Measurements from ENCODE around the gene RYR2. TPM values are rescaled to one million over a fixed set of nuclear protein-coding genes. Genes with fewer than 3 reads are reported as not detected.
A peak's percentile ranks its signal among the peaks of the same experiment; 100 is the strongest.

RYR2 gene
- total RNA-seq, 2 donors from 2014 or later, result 14.2 to 17.1 TPM

GRCh38 chr1:237074371-237075117 is 32.6 kb downstream of the RYR2 start:
- ATAC-seq (no peak), DNase-seq (no peak)
- intact Hi-C loops (cut with DNase I), result no loop called here
- Histone ChIP-seq H3K4me3 (no peak overlapping the region), H3K36me3 (replicated peaks in 1 of 2; ENCODE audit: insufficient read depth in 1 of 2, low read depth in 2 of 2) (no peaks in the 10 kb centered on the region), H3K27ac (no peak overlapping the region), H3K27me3 (no peaks in the 10 kb centered on the region), H3K9me3 (no peaks in the 10 kb centered on the region), H3K4me1 (no peaks in the 10 kb centered on the region)
- 70 to 81% methylated on average over 11 of the region's 11 CpGs for WGBS, 2 donors
- no peak for TF ChIP-seq POLR2A (IDR thresholded peaks at IDR 0.05)
- no peak for TF ChIP-seq CTCF (IDR thresholded peaks at IDR 0.05)

- no peak for DNase-seq
- Histone ChIP-seq H3K9me3 (no peaks in the 10 kb centered on the region), H3K27me3 (no peaks in the 10 kb centered on the region), H3K4me3 (no peak overlapping the region), H3K4me1 (no peaks in the 10 kb centered on the region), H3K27ac (no peak overlapping the region), H3K36me3 (replicated peaks in 1 of 2; ENCODE audit: insufficient read depth in 1 of 2, low read depth in 2 of 2) (no peaks in the 10 kb centered on the region)
- ATAC-seq, result no peak
- 66 to 76% methylated on average over 11 of the region's 11 CpGs for WGBS, 2 donors
- no peak for TF ChIP-seq CTCF (IDR thresholded peaks at IDR 0.05)
- no peak for TF ChIP-seq POLR2A (IDR thresholded peaks at IDR 0.05)
- intact Hi-C loops (cut with DNase I), result no loop called here
Observed at GRCh38 chr1:237084341-237085077, 42.5 kb downstream of the RYR2 start.

- WGBS, 2 donors, result 93 to 95% methylated on average over 3 of the region's 3 CpGs
- H3K27ac ChIP-seq, result no peak overlapping the region
- no peaks in the 10 kb centered on the region for H3K36me3 ChIP-seq (replicated peaks in 1 of 2; ENCODE audit: insufficient read depth in 1 of 2, low read depth in 2 of 2)
- no peaks in the 10 kb centered on the region for H3K27me3 ChIP-seq
- no peak for DNase-seq
- ATAC-seq, result no peak
- TF ChIP-seq POLR2A (IDR thresholded peaks at IDR 0.05) (no peak), CTCF (IDR thresholded peaks at IDR 0.05) (no peak)
- H3K4me1 ChIP-seq, result peaks cover 10% of the 10 kb centered on the region
- H3K4me3 ChIP-seq, result no peak overlapping the region
- intact Hi-C loops (cut with DNase I), result no loop called here
- no peaks in the 10 kb centered on the region for H3K9me3 ChIP-seq
Observed at GRCh38 chr1:237091691-237092090, 49.7 kb downstream of the RYR2 start.

- Histone ChIP-seq H3K4me3 (no peak overlapping the region), H3K27ac (no peak overlapping the region), H3K4me1 (peaks cover 10% of the 10 kb centered on the region), H3K9me3 (no peaks in the 10 kb centered on the region), H3K36me3 (replicated peaks in 1 of 2; ENCODE audit: insufficient read depth in 1 of 2, low read depth in 2 of 2) (no peaks in the 10 kb centered on the region), H3K27me3 (no peaks in the 10 kb centered on the region)
- intact Hi-C loops (cut with DNase I), result no loop called here
- ATAC-seq (peak; percentile 71), DNase-seq (peak; percentile 36 to 54 (median 42))
- 32 to 53% methylated on average over 12 of the region's 12 CpGs for WGBS, 2 donors
- TF ChIP-seq POLR2A (IDR thresholded peaks at IDR 0.05), result no peak
- TF ChIP-seq CTCF (IDR thresholded peaks at IDR 0.05), result no peak
Observed at GRCh38 chr1:237093691-237094090, 51.7 kb downstream of the RYR2 start.
